GM23338 (cell line): ENCODE measurements around the gene RAB3IP. TPM values are rescaled to one million over a fixed set of nuclear protein-coding genes. Genes with fewer than 3 reads are reported as not detected.

Experiments
- ATAC-seq: fragments of 200-7000 bp; cut with Tn5 transposase; 3 replicates; pipeline ENCODE4 v1.9.1; 2020
- DNase-seq: peaks from one replicate; pipeline ENCODE4 v3.0.0-alpha.2; 2015; ENCODE audit warnings: low spot score
- H2AFZ ChIP-seq: fragments of 200-600 bp; sonication (generic); 2 replicates; pipeline ENCODE4 v1.8.0; 2016; ENCODE audit warnings: antibody characterized with exemption, mild to moderate bottlenecking, moderate library complexity
- H3F3A ChIP-seq: fragments of 200-600 bp; sonication (generic); replicated peaks from 2 replicates; pipeline ENCODE4 v1.8.0; 2017; ENCODE audit warnings: antibody characterized with exemption, mixed run types, low read depth
- H3K27ac ChIP-seq: fragments of 200-600 bp; sonication (generic); 2 replicates; pipeline ENCODE4 v1.6.1; 2016; ENCODE audit warnings: low read depth
- H3K27me3 ChIP-seq: fragments of 200-600 bp; sonication (generic); 2 replicates; pipeline ENCODE4 v1.8.0; 2016; ENCODE audit warnings: mild to moderate bottlenecking, mixed run types, moderate library complexity; ENCODE audit not compliant: insufficient read depth
- H3K36me3 ChIP-seq: fragments of 200-600 bp; sonication (generic); 2 replicates; pipeline ENCODE4 v1.8.0; 2016; ENCODE audit warnings: mild to moderate bottlenecking; ENCODE audit not compliant: insufficient read depth
- H3K4me1 ChIP-seq: fragments of 200-600 bp; sonication (generic); 2 replicates; pipeline ENCODE4 v1.8.0; 2016; ENCODE audit warnings: mild to moderate bottlenecking, moderate library complexity; ENCODE audit not compliant: insufficient read depth
- H3K4me2 ChIP-seq: fragments of 200-600 bp; sonication (generic); 2 replicates; pipeline ENCODE4 v1.7.1; 2017; ENCODE audit warnings: mixed run types
- H3K4me3 ChIP-seq: fragments of 200-600 bp; sonication (generic); 2 replicates; pipeline ENCODE4 v1.6.1; 2016; ENCODE audit warnings: mixed run types
- H3K79me2 ChIP-seq: fragments of 200-600 bp; sonication (generic); replicated peaks from 2 replicates; pipeline ENCODE4 v1.8.0; 2017; ENCODE audit warnings: mild to moderate bottlenecking; ENCODE audit not compliant: insufficient read depth
- H3K9me2 ChIP-seq: fragments of 200-600 bp; sonication (generic); 2 replicates; pipeline ENCODE4 v1.8.0; 2017; ENCODE audit not compliant: insufficient read depth
- H4K20me1 ChIP-seq: fragments of 200-600 bp; sonication (generic); replicated peaks from 2 replicates; pipeline ENCODE4 v1.8.0; 2017; ENCODE audit warnings: mild to moderate bottlenecking; ENCODE audit not compliant: insufficient read depth
- H3K27ac Mint-ChIP-seq: 2 replicates; pipeline ENCODE4 v1.8.0; 2020; ENCODE audit warnings: inconsistent platforms, mild to moderate bottlenecking, moderate library complexity, mixed read lengths
- H3K27me3 Mint-ChIP-seq: 3 replicates; pipeline ENCODE4 v1.8.0; 2022; ENCODE audit warnings: low read depth, mild to moderate bottlenecking, moderate library complexity, mixed read lengths, inconsistent platforms; ENCODE audit not compliant: insufficient read depth, poor library complexity
- H3K36me3 Mint-ChIP-seq: 3 replicates; pipeline ENCODE4 v1.8.0; 2021; ENCODE audit warnings: low read depth, mild to moderate bottlenecking, inconsistent platforms, moderate library complexity, mixed read lengths
- H3K4me1 Mint-ChIP-seq: 3 replicates; pipeline ENCODE4 v1.8.0; 2020; ENCODE audit warnings: mild to moderate bottlenecking, inconsistent platforms, mixed read lengths
- H3K4me3 Mint-ChIP-seq: 3 replicates; pipeline ENCODE4 v1.8.0; 2021; ENCODE audit warnings: moderate library complexity, mild to moderate bottlenecking, inconsistent platforms, mixed read lengths
- H3K9me3 Mint-ChIP-seq: 3 replicates; pipeline ENCODE4 v1.8.0; 2020; ENCODE audit warnings: moderate library complexity, mild to moderate bottlenecking, inconsistent platforms, mixed read lengths
- CREB1 ChIP-seq: fragments of 250-450 bp; sonication (Bioruptor Pico); IDR thresholded peaks from 2 replicates; pipeline ENCODE4 v1.5.0; 2020; ENCODE audit warnings: low read depth, mild to moderate bottlenecking, moderate library complexity
- EZH2 ChIP-seq: fragments of 200-600 bp; sonication (generic); IDR thresholded peaks from one replicate; pipeline ENCODE4 v1.8.0; 2017; ENCODE audit warnings: antibody characterized with exemption, mild to moderate bottlenecking, low read depth; ENCODE audit not compliant: unreplicated experiment
- EZH2phosphoT487 ChIP-seq: fragments of 200-600 bp; sonication (generic); IDR thresholded peaks from one replicate; pipeline ENCODE4 v1.8.1; 2018; ENCODE audit warnings: antibody characterized with exemption; ENCODE audit not compliant: unreplicated experiment
- JUNB ChIP-seq: IDR thresholded peaks from one replicate; pipeline ENCODE4 v1.6.1; 2016; ENCODE audit warnings: antibody characterized with exemption; ENCODE audit not compliant: unreplicated experiment
- NANOG ChIP-seq: IDR thresholded peaks from 2 replicates; pipeline ENCODE4 v1.6.1; 2016; ENCODE audit warnings: antibody characterized with exemption, borderline replicate concordance
- POLR2AphosphoS5 ChIP-seq: IDR thresholded peaks from 2 replicates; pipeline ENCODE4 v1.6.1; 2016; ENCODE audit warnings: antibody characterized with exemption, low read depth
- REST ChIP-seq: IDR thresholded peaks from one replicate; pipeline ENCODE4 v1.6.1; 2018; ENCODE audit warnings: antibody characterized with exemption; ENCODE audit not compliant: unreplicated experiment
- STAT1 ChIP-seq: IDR thresholded peaks from one replicate; pipeline ENCODE4 v1.6.1; 2016; ENCODE audit warnings: antibody characterized with exemption; ENCODE audit not compliant: unreplicated experiment
- ZNF114 ChIP-seq: fragments of 250-450 bp; sonication (Bioruptor Pico); IDR thresholded peaks from 2 replicates; pipeline ENCODE4 v1.5.0; 2020; ENCODE audit warnings: mild to moderate bottlenecking, moderate library complexity
- ZNF331 ChIP-seq: fragments of 250-450 bp; sonication (Bioruptor Pico); IDR thresholded peaks from 2 replicates; pipeline ENCODE4 v1.5.0; 2020; ENCODE audit warnings: low read depth, mild to moderate bottlenecking, moderate library complexity
- ZNF462 ChIP-seq: fragments of 250-450 bp; sonication (Bioruptor Pico); IDR thresholded peaks from 2 replicates; pipeline ENCODE4 v1.5.0; 2020; ENCODE audit warnings: mild to moderate bottlenecking, moderate library complexity
- polyA plus RNA-seq: library from polyadenylated mRNA; unstranded; fragments of >200 nt; fragmentation: Nextera tagmentation; extraction: Ambion mirVana; gene quantifications from 2 replicates; pipeline ENCODE4 v1.2.1, GENCODE V29; 2016
- total RNA-seq: library from RNA; depleted of rRNA; stranded (reverse); fragments of >200 nt; shearing (Covaris generic); gene quantifications from 2 replicates; pipeline ENCODE4 v1.2.3, GENCODE V29; 2014
- TF ChIP-seq, protein P1 (sequence below): IDR thresholded peaks from 2 replicates; pipeline ENCODE4 v1.6.1; 2016; ENCODE audit warnings: antibody characterized with exemption
- TF ChIP-seq, protein P2 (sequence below), 2 experiments: fragments of 200-600 bp in 1 of 2; sonication (generic) in 1 of 2; conservative IDR thresholded peaks; 2 replicates each; pipeline versions ENCODE4 v1.5.1 to v1.6.1; 2016 to 2017; ENCODE audit warnings: antibody characterized with exemption in 2 of 2, low read depth in 2 of 2, mild to moderate bottlenecking in 2 of 2, moderate library complexity in 1 of 2

The RAB3IP gene
- total and polyA plus RNA-seq, 2 experiments from 2014 or later, result 48.6 TPM

DNA sequence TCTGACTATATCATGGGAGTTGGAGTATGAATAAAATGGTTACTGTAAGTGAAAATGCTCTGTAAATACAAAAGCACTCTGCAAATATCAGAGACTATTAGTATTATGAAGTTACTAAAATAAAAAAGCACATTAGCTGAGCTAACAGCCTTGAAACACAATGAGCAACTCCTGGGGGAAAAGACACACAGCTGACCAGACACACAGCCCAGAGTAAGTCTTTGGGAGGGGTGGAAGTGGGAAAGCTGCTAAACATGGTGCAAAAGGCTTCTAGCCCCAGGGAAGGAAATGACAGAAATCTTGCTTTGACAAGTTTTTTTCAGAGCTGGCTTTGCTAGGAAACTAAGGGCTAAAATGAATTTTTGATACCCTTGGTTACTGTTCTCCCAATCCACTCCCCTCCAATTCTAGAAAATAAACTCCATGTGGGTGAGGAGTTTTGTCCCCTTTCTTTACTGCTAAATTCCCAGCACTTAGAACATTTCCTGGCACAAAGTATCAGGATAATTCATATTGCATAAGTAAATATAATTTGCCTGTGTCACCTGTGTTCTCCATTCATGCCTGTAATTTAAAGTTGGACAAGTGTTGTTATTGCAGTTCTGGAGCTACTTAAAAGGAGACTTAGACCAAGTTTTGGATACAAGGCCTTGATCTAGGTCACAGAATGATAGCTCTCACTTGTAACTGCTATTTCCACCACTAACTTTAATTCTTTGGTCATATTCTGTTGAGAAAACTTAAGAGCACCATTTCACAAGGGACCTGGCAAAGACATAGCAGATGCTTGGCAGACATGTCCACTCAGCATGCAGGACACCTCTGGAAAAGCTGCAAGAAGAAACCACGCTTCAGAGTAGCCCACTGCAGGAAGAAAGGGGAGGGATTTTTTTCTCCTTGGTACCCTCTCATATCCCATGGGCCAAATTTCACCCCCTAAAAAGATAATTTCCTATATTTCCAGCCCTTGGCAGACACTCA is 19.0 kb upstream of the RAB3IP start:
- H3K27me3 ChIP-seq, result no peaks in the 10 kb centered on the region
- H3K4me2 ChIP-seq, result no peak overlapping the region
- H3F3A ChIP-seq, result no peaks in the 10 kb centered on the region
- peaks cover 6% of the 10 kb centered on the region for H3K27me3 Mint-ChIP-seq
- no peaks in the 10 kb centered on the region for H3K36me3 Mint-ChIP-seq
- H3K4me3 ChIP-seq, result no peak overlapping the region
- no peaks in the 10 kb centered on the region for H4K20me1 ChIP-seq
- H3K9me3 Mint-ChIP-seq, result no peaks in the 10 kb centered on the region
- DNase-seq (no peak), ATAC-seq (no peak)
- H3K27ac ChIP-seq, result no peak overlapping the region
- TF ChIP-seq CREB1 (CRISPR knock-in tag) (no peak), ZNF331 (CRISPR knock-in tag) (no peak), STAT1 (no peak), ZNF462 (no peak), EZH2 (no peak), NANOG (no peak), POLR2AphosphoS5 (no peak), EZH2phosphoT487 (no peak), ZNF114 (CRISPR knock-in tag) (no peak), JUNB (no peak), REST (no peak)
- TF ChIP-seq, protein P1, sequence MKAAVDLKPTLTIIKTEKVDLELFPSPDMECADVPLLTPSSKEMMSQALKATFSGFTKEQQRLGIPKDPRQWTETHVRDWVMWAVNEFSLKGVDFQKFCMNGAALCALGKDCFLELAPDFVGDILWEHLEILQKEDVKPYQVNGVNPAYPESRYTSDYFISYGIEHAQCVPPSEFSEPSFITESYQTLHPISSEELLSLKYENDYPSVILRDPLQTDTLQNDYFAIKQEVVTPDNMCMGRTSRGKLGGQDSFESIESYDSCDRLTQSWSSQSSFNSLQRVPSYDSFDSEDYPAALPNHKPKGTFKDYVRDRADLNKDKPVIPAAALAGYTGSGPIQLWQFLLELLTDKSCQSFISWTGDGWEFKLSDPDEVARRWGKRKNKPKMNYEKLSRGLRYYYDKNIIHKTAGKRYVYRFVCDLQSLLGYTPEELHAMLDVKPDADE, result no peak
- TF ChIP-seq, protein P2, sequence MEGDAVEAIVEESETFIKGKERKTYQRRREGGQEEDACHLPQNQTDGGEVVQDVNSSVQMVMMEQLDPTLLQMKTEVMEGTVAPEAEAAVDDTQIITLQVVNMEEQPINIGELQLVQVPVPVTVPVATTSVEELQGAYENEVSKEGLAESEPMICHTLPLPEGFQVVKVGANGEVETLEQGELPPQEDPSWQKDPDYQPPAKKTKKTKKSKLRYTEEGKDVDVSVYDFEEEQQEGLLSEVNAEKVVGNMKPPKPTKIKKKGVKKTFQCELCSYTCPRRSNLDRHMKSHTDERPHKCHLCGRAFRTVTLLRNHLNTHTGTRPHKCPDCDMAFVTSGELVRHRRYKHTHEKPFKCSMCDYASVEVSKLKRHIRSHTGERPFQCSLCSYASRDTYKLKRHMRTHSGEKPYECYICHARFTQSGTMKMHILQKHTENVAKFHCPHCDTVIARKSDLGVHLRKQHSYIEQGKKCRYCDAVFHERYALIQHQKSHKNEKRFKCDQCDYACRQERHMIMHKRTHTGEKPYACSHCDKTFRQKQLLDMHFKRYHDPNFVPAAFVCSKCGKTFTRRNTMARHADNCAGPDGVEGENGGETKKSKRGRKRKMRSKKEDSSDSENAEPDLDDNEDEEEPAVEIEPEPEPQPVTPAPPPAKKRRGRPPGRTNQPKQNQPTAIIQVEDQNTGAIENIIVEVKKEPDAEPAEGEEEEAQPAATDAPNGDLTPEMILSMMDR (conservative IDR thresholded peaks at IDR 0.05; ENCODE audit: low read depth in 2 of 2), result no peak
- no peaks in the 10 kb centered on the region for H3K9me2 ChIP-seq
- H3K4me3 Mint-ChIP-seq, result no peak overlapping the region
- 0 out of 2 replicates have a peak, but pooled peaks cover 7% of the 10 kb centered on the region for H3K4me1 ChIP-seq
- H3K36me3 ChIP-seq, result no peaks in the 10 kb centered on the region
- peaks cover 10% of the 10 kb centered on the region; the same call in 2 of the 3 replicates for H3K4me1 Mint-ChIP-seq
- H3K27ac Mint-ChIP-seq, result no peak overlapping the region
- no peaks in the 10 kb centered on the region for H3K79me2 ChIP-seq
- H2AFZ ChIP-seq, result peak overlapping the region; percentile 40; the same call in 1 of the 2 replicates
